ENCODE data around the gene LDB2. TPM values are rescaled to one million over a fixed set of nuclear protein-coding genes. Genes with fewer than 3 reads are reported as not detected.

Gene LDB2
- total and polyA plus RNA-seq, 3 donors from 2014 or later = 14.6 to 17.8 (median 15.7) TPM

DNA sequence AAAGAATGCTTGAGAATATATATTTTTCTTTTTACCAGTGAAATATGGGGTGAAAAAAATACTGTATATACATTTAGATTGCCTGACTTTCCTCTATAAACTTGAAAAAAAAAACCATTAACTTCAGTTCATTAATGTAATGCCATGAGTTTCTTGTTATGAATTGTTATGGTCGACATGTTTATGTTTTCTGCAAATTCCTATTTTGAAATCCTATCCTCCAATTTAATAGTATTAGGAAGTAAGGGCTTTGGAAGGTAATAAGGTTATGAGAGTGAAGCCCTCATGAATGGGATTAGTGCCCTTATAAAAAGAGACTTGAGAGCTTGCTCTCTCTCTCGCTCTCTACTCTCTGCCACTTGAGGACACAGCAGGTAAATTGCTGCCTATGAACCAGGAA lies 211.4 kb downstream of the LDB2 start:
- H3K4me3 ChIP-seq = no peak overlapping the region
- 88 to 92% methylated on average over 2 of the region's 2 CpGs for WGBS, 2 donors
- intact Hi-C loops (cut with DNase I; ENCODE audit: low total_unique reads) = no loop called here
- TF ChIP-seq, protein P1, sequence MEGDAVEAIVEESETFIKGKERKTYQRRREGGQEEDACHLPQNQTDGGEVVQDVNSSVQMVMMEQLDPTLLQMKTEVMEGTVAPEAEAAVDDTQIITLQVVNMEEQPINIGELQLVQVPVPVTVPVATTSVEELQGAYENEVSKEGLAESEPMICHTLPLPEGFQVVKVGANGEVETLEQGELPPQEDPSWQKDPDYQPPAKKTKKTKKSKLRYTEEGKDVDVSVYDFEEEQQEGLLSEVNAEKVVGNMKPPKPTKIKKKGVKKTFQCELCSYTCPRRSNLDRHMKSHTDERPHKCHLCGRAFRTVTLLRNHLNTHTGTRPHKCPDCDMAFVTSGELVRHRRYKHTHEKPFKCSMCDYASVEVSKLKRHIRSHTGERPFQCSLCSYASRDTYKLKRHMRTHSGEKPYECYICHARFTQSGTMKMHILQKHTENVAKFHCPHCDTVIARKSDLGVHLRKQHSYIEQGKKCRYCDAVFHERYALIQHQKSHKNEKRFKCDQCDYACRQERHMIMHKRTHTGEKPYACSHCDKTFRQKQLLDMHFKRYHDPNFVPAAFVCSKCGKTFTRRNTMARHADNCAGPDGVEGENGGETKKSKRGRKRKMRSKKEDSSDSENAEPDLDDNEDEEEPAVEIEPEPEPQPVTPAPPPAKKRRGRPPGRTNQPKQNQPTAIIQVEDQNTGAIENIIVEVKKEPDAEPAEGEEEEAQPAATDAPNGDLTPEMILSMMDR (IDR thresholded peaks at IDR 0.05) = no peak
- no peak for TF ChIP-seq POLR2A (IDR thresholded peaks at IDR 0.05)
- no peaks in the 10 kb centered on the region for H3K36me3 ChIP-seq (ENCODE audit: low read depth, missing control alignments)
- DNase-seq = no peak
- peaks cover 24% of the 10 kb centered on the region for H3K4me1 ChIP-seq
- no peak overlapping the region for H3K27ac ChIP-seq
- no peaks in the 10 kb centered on the region for H3K27me3 ChIP-seq
- no peaks in the 10 kb centered on the region for H3K9me3 ChIP-seq

GRCh38 chr4:16686195-16686594 lies 212.2 kb downstream of the LDB2 start:
- intact Hi-C loops (cut with DNase I; ENCODE audit: low total_unique reads) = no loop called here
- Histone ChIP-seq H3K27me3 (no peaks in the 10 kb centered on the region), H3K36me3 (ENCODE audit: low read depth, missing control alignments) (no peaks in the 10 kb centered on the region), H3K4me1 (peaks cover 24% of the 10 kb centered on the region), H3K9me3 (no peaks in the 10 kb centered on the region), H3K27ac (no peak overlapping the region), H3K4me3 (no peak overlapping the region)
- TF ChIP-seq, protein P1 (IDR thresholded peaks at IDR 0.05) = no peak
- TF ChIP-seq POLR2A (IDR thresholded peaks at IDR 0.05) = no peak
- WGBS, 2 donors = 51 to 83% methylated on average over 2 of the region's 2 CpGs
- no peak for DNase-seq

DNA sequence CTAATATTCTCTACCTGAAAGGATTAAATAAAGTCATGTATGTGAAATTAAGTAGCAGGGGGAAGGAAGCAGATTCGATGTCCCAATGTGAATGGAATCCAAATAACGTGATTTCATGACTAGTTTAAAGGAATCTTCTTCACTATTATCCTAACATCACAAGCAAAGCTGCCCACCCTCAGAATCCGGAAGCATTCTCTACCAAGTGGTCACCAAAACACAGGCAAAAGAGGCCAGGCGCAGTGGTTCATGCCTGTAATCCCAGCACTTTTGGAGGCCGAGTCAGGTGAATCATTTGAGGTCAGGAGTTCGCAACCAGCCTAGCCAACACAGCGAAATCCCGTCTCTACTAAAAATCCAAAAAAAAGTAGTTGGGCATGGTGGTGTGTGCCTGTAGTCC lies 212.9 kb downstream of the LDB2 start:
- TF ChIP-seq, protein P1 (IDR thresholded peaks at IDR 0.05) = no peak
- TF ChIP-seq POLR2A (IDR thresholded peaks at IDR 0.05) = no peak
- intact Hi-C loops (cut with DNase I; ENCODE audit: low total_unique reads) = no loop called here
- H3K4me1 ChIP-seq = peaks cover 24% of the 10 kb centered on the region
- peak overlapping the region in 1 of 2 donors; percentile 70 for H3K27ac ChIP-seq
- no peaks in the 10 kb centered on the region for H3K27me3 ChIP-seq
- DNase-seq = no peak
- no peaks in the 10 kb centered on the region for H3K36me3 ChIP-seq (ENCODE audit: low read depth, missing control alignments)
- H3K9me3 ChIP-seq = no peaks in the 10 kb centered on the region
- WGBS, 2 donors = 92 to 95% methylated on average over 8 of the region's 8 CpGs
- no peak overlapping the region for H3K4me3 ChIP-seq

- no peak for DNase-seq
- TF ChIP-seq, protein P1 (IDR thresholded peaks at IDR 0.05) = no peak
- no peak for TF ChIP-seq POLR2A (IDR thresholded peaks at IDR 0.05)
- H3K4me3 ChIP-seq = no peak overlapping the region
- 75 to 84% methylated on average over 3 of the region's 3 CpGs for WGBS, 2 donors
- intact Hi-C loops (cut with DNase I; ENCODE audit: low total_unique reads) = no loop called here
- H3K9me3 ChIP-seq = no peaks in the 10 kb centered on the region
- H3K36me3 ChIP-seq (ENCODE audit: low read depth, missing control alignments) = no peaks in the 10 kb centered on the region
- H3K4me1 ChIP-seq = peaks cover 24% of the 10 kb centered on the region
- H3K27ac ChIP-seq = peak overlapping the region in 1 of 2 donors; percentile 70
- H3K27me3 ChIP-seq = no peaks in the 10 kb centered on the region
These were observed 213.5 kb downstream of the LDB2 start for GRCh38 chr4:16684935-16685334.

DNA sequence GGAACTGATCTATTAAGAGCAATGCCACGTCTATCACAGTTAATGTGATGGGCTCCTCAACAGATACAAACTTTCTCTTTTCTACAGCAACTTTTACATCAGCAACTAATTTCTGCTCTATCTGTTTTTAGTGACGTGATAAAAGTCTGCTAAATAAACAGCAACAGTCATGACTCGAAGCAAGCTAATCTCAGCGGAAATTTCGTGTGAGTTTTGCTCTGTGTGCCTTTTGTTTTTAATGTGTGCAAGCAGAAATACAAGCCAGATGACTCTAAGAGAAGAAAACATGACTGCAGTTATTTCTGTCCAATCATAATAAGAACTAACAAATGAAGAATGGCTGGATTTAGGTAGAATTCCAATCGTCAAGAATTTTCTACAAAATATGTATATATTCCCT lies 214.3 kb downstream of the LDB2 start:
- Histone ChIP-seq H3K27ac (peak overlapping the region; percentile 20 to 70), H3K4me3 (no peak overlapping the region), H3K4me1 (peaks cover 24% of the 10 kb centered on the region), H3K9me3 (no peaks in the 10 kb centered on the region), H3K27me3 (no peaks in the 10 kb centered on the region), H3K36me3 (ENCODE audit: low read depth, missing control alignments) (no peaks in the 10 kb centered on the region)
- DNase-seq = no peak
- WGBS, 2 donors = 32 to 60% methylated on average over 6 of the region's 6 CpGs
- no peak for TF ChIP-seq POLR2A (IDR thresholded peaks at IDR 0.05)
- TF ChIP-seq, protein P1 (IDR thresholded peaks at IDR 0.05) = no peak
- intact Hi-C loops (cut with DNase I; ENCODE audit: low total_unique reads) = no loop called here
